Type B pancreatic cell (in vitro differentiated cells): ENCODE measurements around the gene SLC22A23. TPM values are rescaled to one million over a fixed set of nuclear protein-coding genes. Genes with fewer than 3 reads are reported as not detected.

Experiments
- DNase-seq: peaks from one replicate; pipeline ENCODE4 v3.0.0; 2021; ENCODE audit warnings: mixed read lengths; ENCODE audit not compliant: unreplicated experiment; ENCODE audit errors: extremely low spot score
- H3K27ac Mint-ChIP-seq: 2 replicates; pipeline ENCODE4 v1.8.0; 2021; ENCODE audit warnings: mild to moderate bottlenecking, mixed read lengths
- H3K27me3 Mint-ChIP-seq: 2 replicates; pipeline ENCODE4 v1.8.0; 2021; ENCODE audit warnings: mixed read lengths
- H3K36me3 Mint-ChIP-seq: 2 replicates; pipeline ENCODE4 v1.8.0; 2021; ENCODE audit warnings: mixed read lengths
- H3K4me1 Mint-ChIP-seq: one replicate; pipeline ENCODE4 v1.8.0; 2021; ENCODE audit warnings: mixed read lengths; ENCODE audit not compliant: unreplicated experiment
- H3K4me3 Mint-ChIP-seq: 2 replicates; pipeline ENCODE4 v1.8.0; 2021; ENCODE audit warnings: mild to moderate bottlenecking, mixed read lengths
- H3K9me3 Mint-ChIP-seq: 2 replicates; pipeline ENCODE4 v1.8.0; 2021; ENCODE audit warnings: mixed read lengths
- total RNA-seq: library from RNA; stranded (reverse); gene quantifications from 2 replicates; pipeline ENCODE4 v1.2.1, GENCODE V29; 2021; ENCODE audit warnings: low replicate concordance
- TF ChIP-seq, protein P1 (sequence below): fragments of 200-600 bp; sonication (generic); conservative IDR thresholded peaks from 2 replicates; pipeline ENCODE4 v1.5.0; 2021; ENCODE audit warnings: antibody characterized with exemption, mild to moderate bottlenecking

SLC22A23 gene
- total RNA-seq, 1 donor from 2014 or later: 36.6 TPM

DNA sequence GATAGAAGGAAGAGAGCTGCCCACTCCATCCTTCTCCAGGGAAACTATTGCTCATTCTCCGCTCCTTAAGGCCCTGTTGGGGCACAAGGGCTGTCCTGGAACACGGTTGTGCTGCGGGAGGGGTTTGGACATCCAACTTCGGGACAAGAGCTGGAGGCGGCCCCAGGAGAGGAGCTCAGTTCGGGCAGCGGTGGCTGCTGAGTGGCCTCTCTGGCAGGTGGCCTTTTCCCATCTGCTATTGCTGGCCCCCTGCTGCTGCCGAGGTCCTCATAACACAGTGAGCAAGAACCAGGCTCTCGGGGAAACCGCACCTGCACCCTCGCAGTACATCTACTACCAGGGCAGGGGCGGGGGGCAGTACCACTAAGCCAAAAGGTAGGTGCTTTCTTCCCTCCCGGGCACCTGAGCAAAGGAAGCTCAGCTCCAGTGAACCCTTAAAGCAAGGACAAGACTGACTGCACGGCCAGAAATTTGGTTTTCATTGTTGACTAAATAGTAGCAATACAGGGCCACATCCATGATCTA lies 134.4 kb downstream of the SLC22A23 start:
- Mint-ChIP-seq H3K36me3 (peaks cover 17% of the 10 kb centered on the region), H3K9me3 (no peaks in the 10 kb centered on the region), H3K4me1 (peaks cover 59% of the 10 kb centered on the region), H3K27ac (no peak overlapping the region), H3K27me3 (no peaks in the 10 kb centered on the region), H3K4me3 (no peak overlapping the region)
- TF ChIP-seq, protein P1, sequence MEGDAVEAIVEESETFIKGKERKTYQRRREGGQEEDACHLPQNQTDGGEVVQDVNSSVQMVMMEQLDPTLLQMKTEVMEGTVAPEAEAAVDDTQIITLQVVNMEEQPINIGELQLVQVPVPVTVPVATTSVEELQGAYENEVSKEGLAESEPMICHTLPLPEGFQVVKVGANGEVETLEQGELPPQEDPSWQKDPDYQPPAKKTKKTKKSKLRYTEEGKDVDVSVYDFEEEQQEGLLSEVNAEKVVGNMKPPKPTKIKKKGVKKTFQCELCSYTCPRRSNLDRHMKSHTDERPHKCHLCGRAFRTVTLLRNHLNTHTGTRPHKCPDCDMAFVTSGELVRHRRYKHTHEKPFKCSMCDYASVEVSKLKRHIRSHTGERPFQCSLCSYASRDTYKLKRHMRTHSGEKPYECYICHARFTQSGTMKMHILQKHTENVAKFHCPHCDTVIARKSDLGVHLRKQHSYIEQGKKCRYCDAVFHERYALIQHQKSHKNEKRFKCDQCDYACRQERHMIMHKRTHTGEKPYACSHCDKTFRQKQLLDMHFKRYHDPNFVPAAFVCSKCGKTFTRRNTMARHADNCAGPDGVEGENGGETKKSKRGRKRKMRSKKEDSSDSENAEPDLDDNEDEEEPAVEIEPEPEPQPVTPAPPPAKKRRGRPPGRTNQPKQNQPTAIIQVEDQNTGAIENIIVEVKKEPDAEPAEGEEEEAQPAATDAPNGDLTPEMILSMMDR: no peak
- DNase-seq: no peak

DNA sequence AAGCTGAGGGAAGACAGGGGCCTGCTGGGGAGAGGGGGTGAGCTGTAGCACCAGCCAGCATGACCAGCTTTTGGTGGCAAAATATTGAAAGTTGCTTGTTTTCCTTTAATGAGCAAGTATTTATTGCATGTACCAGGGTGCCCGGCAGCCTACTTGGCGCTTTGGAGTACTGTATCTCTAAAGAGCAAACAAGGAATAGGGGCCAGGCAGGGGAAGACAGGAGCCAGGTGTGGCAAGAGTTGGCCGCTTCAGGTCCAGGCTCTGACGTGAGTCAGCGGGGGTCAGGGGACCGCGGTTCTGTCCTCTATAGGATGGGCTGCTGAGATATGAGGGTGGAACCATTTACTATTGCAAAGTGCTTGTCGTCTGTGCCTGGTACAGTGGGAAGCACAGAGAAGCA lies 135.0 kb downstream of the SLC22A23 start:
- H3K4me1 Mint-ChIP-seq: peaks cover 57% of the 10 kb centered on the region
- no peak overlapping the region for H3K27ac Mint-ChIP-seq
- TF ChIP-seq, protein P1: no peak
- H3K27me3 Mint-ChIP-seq: no peaks in the 10 kb centered on the region
- DNase-seq: no peak
- no peak overlapping the region for H3K4me3 Mint-ChIP-seq
- peaks cover 21% of the 10 kb centered on the region for H3K36me3 Mint-ChIP-seq
- no peaks in the 10 kb centered on the region for H3K9me3 Mint-ChIP-seq

- H3K9me3 Mint-ChIP-seq: no peaks in the 10 kb centered on the region
- H3K4me3 Mint-ChIP-seq: no peak overlapping the region
- no peak for DNase-seq
- H3K27ac Mint-ChIP-seq: no peak overlapping the region
- H3K27me3 Mint-ChIP-seq: no peaks in the 10 kb centered on the region
- peaks cover 52% of the 10 kb centered on the region for H3K4me1 Mint-ChIP-seq
- peaks cover 26% of the 10 kb centered on the region for H3K36me3 Mint-ChIP-seq
- TF ChIP-seq, protein P1: no peak
Measured at GRCh38 chr6:3321042-3321441, 135.8 kb downstream of the SLC22A23 start.

- Mint-ChIP-seq H3K9me3 (no peaks in the 10 kb centered on the region), H3K27me3 (no peaks in the 10 kb centered on the region), H3K27ac (no peak overlapping the region), H3K4me3 (no peak overlapping the region), H3K4me1 (peaks cover 46% of the 10 kb centered on the region), H3K36me3 (peaks cover 26% of the 10 kb centered on the region)
- no peak for DNase-seq
- TF ChIP-seq, protein P1: no peak
Measured at GRCh38 chr6:3320238-3320811, 136.5 kb downstream of the SLC22A23 start.

DNA sequence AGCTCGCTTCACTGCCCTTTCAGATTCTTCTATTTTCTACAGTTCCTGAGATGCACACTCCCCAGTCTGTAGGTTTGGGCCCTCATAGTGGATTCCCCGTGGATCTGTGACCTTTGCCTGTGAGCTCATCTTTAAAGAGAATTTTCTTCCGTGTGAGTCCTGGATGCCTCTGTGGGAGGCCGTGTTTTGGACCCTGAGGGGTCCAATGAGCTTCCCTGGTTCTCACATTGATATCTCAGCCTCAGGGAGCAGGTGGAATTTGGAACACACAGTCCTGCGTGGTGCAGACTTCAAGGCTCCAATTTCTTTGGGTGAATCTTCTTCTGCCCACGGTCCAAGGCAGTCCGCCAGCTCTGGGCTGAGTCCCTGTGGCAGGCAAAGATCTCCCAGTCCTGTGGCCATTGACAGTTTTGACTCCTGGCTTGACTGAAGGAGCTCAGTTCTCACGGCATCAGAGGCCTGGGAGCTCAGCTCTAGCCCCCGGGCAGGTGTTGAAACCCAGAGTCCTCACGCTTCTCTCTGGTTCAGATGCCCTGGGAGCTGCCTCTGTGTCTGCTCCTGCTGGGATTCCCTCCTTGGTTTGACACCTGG lies 137.1 kb downstream of the SLC22A23 start:
- Mint-ChIP-seq H3K4me1 (peaks cover 39% of the 10 kb centered on the region), H3K27ac (peak overlapping the region; percentile 21), H3K4me3 (no peak overlapping the region), H3K36me3 (peaks cover 29% of the 10 kb centered on the region), H3K9me3 (no peaks in the 10 kb centered on the region), H3K27me3 (no peaks in the 10 kb centered on the region)
- DNase-seq: no peak
- TF ChIP-seq, protein P1: no peak
